GM21367 (cell line): ENCODE data around the gene WHRN.
A peak's percentile ranks its signal among the peaks of the same experiment; 100 is the strongest.

Source experiments
- ATAC-seq: cut with Tn5 transposase; IDR thresholded peaks from one replicate; pipeline ENCODE4 v1.9.1; 2021; ENCODE audit not compliant: unreplicated experiment

WHRN gene

DNA sequence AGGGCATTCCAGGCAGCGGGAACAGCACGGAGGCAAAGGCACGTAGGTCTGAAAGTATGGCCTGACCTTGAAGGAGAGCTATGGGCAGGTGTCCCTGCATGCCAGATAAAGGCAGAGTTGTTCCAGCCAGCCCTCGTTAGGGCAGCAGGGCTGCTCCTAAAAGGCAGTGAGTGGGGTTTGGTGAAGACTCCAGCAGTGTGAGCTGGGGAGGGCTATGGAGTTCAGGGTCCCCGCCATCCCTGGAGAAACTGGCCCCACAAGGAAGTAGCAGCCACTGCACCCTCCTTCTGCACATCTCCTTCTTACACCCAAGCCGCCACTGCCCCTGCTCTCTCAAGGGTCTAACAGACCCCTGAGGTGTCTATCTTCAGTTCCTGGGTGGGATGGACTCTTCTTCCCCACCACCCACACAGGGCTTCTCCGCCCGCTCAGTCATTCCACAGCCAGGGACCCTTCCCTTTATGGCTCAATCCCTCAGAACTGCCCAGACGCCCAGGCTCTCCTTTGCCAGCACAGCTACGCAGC is 118.8 kb downstream of the WHRN start:
- ATAC-seq, result no peak

DNA sequence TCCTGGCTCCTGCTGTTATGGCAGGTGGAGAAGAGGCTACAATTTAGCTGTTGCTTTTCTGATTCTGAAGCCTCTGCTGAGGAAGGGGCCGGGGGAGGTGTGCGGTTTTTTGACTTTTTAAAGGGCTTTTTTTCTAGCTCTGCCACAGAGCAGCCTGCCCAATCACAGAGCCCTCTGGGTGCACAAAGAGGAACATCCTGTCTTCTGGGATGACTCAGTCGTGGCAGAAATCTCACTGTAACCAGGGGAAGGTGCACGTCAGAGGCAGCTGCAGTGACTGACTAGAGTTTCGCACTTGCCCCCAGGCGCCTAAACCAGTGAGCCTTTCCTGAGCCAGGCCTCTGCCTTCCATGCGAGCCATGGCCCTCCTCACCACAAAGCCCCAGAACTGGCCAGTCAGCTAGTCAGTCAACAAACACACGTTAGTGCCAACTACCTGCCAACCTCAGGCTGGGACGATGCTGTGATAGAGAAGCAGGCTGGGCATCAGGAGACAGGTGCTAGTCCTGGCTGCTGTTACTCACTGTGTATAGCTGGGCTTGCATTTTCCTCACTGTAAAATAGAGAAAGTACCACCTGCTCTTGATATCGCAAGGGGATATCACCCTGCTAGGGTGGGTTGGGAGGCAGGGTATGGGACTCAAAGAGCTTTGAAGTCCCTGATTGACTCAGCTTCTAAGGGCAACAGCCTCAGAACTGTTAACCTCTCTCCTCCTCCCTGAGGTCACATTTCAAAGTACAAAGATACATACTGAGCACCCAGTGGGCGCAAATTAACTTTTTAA is 119.7 kb downstream of the WHRN start:
- ATAC-seq, result peak; percentile 84

DNA sequence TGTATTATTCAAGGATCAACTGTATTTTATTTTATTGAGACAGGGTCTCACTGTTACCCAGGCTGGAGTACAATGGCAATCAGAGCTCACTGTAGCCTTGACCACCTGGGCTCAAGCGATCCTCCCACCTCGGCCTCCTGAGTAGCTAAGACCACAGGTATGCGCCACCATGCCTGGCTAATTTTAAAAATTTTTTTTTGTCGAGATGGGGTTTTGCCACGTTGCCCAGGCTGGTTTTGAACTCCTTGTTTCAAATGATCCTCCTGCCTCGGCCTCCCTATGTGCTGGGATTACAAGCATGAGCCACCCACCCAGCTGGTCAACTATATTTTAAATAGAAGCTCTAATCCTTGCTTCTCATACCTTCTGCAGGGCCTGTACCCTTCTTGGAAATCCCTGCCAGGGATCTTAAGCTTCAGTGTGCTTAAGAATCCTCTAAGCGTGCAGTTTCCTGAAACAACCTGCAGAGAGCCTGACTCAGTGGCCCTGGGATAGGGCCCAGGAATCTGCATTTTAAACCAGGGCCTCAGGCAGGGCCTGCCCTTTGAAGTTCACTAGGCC is 120.4 kb downstream of the WHRN start:
- ATAC-seq, result no peak

DNA sequence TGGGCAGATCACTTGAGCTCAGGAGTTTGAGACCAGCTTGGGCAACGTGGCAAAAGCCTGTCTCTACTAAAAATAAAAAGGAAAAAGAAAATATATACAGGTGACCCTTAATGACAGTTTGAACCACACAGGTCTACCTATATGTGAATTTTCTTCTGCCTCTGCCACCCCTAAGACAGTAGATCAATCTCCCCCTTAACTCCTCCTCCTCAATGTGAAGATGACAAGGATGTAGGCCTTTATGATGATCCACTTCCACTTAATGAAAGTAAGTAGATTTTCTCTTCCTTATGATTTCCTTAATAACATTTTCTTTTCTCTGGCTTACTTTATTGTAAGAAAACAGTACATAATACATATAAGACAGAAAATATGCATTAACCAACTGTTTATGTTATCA is 120.9 kb downstream of the WHRN start:
- ATAC-seq, result no peak

DNA sequence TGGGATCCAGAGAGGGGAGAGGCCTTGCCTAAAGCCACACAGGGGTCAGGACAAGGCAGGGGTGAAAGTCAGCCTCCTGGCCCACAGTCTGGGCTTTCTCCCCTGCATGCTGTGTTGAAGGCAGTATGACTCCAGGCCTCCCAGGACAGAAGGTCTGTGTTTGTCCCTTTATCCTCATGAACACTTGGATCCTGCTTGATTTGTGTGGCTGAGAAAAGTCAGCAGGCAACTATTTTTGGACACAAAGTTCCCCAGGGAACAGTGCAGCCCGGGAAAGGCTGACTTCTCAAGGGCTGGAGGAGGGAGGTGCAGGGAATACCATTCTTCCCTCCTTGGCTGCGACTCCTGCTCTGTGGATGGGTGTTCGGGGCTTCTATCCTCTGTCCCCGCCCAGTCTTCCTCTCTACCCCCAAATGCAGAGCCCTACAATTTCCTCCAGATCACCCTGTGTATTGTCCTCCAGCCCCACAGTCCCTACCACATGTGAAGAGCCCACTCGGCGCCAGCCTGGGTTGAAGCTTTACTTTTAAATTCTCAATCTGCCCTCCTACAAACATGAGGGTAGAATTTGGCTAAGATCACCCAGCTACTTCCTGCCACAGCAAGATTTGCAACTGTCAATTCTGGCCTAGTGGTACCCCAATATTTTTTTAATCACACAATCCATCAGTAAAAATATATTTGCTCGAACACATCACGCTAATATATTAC is 121.6 kb downstream of the WHRN start:
- ATAC-seq, result no peak

DNA sequence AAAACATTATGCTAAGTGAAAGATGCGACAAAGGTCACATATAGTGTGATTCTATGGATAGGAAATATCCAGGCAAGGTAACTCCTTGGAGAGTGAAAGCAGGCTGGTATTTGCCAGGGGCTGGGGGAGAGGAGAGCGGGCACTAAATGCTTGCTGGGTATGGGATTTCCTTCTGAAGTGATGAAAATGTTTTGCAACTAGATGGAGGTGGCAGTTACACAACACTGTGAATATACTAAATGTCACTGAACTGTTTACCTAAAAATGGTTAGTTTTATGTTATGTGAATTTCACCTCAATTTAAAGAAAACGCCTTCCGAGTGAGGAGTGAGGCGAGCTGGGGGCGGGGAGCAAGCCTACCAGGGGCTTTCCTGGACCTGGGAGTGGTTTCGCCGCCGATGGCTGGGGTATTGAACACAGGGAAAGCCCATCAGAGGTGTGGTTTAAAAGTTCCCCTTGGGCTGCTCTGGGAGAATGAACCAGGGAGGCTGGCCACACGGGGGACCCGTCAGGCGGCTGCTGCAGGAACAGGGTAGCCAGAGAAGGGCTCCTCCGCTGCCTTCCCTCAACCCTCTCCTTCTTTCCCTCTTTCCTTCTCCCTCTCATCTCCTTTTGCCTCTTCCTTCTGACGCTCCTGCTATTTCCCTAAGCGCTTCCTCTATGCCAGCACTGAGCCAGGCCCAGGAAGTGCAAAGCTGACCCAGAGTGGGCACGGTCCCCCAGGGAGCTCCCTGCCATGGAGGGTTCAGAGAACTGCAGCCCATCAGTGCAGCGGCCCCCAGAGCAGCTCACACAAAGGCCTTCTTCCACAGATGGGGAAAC is 122.4 kb downstream of the WHRN start:
- peak; percentile 12 for ATAC-seq

DNA sequence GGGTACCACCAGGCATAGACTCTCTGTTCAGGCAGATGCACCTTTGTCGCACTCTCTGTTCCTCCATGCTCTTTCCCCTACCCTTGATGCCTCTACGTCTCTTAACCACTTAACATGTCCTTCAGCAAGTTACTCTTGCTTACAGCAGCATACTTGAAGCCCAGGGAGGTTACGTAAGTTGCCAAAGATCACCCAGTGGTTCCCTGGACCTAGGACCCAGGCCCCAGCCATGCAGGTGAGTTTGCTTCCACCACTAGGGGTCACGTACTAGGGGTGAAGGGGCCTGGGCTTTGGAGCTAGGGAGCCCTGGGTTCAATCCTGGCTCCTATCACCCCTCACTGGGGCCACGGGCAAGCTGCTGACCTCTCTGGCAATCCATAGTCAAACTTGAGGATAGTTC is 126.4 kb downstream of the WHRN start:
- ATAC-seq, result no peak

DNA sequence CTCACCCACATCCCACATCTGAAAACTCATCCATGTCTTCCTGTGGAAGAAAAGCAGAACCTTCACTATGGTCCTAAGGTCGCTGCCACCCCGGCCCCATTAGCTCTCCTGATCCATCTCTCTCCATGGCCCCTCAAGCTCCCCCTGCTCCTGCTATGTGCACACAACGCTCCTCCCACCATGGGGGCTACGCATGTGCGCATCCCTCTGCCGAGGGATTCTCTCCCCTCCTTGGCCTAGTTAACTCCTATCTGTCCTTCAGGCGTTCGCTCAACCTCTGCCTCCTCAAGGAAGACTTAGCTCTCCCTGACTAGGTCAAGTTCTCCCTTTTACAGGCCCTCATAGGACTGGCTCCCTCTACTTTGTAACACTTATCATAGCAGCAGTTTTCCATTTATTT is 127.3 kb downstream of the WHRN start:
- ATAC-seq, result no peak

DNA sequence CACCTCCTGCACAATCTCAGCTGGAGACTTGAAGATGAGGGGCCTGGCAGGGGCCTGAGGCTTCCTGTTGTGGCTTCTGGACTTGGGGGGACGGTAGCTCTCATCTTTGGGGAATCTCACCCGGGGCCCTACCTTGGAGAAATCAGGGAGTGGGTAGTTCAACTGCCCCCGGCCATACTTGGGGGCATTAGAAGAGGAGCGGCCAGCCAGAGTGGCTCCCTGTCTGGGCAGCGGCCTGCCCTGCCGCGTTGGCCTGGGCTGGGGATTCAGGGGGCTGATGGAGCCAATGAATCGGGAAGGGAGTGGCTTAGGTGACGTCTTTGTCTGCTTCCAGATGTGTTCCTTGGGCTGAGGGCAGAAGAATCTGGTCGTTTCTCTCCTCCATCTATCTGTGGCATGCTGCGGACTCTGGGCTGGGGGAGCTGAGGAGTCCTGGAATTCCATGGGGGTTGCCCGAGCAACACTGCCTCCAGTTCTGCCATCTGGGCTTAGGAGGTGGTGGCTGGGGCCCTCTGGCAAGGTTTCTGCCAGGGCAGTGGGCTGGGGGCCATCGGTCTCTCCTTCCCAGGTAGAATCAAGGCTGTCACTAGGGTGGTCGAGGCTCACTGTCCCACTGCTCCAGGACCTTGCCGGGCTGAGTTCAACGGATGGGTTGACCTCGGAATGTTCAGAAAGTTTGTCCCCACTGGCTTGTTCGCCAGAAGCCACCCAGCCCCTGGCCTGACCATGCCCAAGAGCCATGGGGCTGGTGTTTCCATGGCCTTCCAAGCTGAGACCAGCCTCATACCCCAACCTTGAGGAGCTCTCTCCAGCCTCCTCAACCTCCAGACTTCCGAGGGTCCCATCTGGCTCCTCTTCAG is 128.5 kb downstream of the WHRN start:
- no peak for ATAC-seq

DNA sequence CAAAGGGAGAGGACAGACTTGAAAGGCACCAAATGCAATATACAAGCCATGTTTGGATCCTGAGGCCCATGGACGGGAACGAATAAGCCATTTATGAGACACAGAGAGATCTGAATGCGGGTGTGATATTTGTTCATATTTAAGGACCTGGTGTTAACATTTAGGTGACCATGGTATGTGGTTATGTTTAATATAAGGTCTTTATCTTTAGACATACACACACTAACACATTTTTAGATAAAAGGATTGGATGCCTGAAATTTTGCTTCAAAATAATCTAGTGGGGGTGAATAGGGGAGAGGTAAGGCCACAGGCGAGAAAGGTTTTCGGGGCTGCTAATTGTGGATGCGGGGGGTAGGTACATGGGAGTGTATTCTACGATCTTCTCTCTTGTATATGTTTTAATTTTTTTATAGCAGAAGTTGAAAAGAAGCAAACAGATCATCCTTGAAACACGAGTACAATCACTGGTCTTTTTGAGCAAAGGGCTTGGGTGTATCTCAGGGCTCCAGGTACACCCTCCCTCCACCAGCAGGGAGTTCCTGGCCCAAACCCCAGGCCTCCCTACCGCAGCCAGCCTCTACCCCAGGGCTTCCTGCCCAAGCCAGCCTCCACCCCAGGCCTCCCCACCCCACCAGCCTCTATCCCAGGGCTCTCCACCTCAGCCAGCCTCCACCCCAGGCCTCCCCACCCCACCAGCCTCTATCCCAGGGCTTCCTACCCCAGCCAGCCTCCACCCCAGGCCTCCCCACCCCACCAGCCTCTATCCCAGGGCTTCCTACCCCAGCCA is 129.7 kb downstream of the WHRN start:
- ATAC-seq, result no peak

DNA sequence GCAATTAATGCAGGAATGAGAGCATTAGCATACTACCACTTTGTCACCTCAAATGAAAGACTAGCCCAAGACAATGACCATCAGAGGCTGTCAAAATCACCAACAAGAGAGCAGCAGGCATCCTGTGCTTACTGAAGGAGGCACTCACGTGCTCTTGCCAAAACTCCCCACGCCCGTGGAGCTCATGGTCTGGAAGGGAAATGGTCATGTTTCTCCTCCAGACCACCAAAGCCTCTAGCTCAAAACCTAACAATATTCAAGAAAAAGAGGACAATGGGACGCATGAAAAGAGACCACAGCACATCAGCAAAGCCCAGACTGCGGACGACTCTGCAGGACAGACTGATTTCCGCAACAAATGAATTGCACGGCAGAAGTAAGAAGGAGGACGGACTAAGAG is 130.3 kb downstream of the WHRN start:
- ATAC-seq, result no peak

DNA sequence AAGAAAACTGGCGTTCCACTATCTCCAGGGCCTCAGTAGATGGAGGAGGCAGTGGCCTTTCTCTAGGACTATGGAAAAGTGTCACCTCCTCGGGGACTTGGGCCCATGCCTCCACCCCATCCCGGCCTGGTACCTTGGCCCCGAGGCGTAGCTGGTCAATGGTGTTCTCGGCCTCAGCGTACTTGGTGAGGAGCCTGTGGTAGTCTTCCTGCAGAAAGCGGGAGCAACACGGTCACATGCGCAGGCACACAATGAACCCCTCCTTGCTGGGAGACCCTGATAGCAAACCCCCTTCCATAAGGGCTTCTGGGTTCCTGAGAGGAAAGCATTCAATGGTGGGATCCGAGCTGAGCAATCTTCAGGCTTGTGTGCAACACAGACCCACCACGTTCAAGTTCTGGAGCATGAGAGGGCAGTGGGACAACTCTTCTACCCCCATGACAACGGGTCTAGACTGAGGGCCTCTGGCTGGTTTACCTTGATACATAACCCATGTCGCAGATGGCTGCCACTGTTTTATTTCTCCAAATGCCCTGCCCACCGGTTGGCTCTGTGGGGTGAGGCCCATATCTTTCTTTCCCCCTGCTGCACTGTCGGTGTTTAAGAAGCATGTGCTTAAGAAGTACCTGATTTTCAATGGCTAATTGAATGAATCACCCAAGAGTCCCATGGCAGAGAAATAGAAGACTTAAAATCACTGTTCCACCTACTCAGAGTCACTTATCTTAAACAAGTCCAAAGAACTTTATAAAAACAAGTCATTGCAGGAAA is 131.1 kb downstream of the WHRN start:
- ATAC-seq, result no peak

DNA sequence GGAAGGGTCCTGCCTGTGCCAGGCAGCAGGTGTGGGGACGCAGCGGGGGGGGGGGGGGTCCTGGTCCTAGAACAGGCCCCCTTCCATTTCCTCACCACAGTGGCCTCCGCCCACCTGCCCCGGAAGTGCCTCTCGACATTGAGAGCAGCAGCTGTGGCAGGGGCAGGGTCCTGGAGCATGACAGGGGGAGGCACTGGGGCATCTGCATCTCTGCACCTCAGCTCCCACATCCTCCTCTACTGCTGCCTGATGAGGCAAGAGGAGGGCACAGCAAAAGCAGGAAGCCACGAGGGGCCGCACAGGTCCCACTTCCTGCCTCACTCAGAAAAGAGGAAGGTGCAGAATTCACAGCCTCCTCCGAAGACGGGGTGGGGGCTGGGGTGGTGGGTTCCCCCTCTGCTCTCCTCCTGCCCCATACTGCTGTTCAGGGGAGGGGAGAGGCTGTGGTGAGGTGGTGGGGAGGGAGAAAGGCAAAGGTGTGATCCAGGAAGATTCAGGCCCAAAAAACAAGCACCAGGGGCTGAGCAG is 132.3 kb downstream of the WHRN start:
- ATAC-seq, result peak; percentile 91

DNA sequence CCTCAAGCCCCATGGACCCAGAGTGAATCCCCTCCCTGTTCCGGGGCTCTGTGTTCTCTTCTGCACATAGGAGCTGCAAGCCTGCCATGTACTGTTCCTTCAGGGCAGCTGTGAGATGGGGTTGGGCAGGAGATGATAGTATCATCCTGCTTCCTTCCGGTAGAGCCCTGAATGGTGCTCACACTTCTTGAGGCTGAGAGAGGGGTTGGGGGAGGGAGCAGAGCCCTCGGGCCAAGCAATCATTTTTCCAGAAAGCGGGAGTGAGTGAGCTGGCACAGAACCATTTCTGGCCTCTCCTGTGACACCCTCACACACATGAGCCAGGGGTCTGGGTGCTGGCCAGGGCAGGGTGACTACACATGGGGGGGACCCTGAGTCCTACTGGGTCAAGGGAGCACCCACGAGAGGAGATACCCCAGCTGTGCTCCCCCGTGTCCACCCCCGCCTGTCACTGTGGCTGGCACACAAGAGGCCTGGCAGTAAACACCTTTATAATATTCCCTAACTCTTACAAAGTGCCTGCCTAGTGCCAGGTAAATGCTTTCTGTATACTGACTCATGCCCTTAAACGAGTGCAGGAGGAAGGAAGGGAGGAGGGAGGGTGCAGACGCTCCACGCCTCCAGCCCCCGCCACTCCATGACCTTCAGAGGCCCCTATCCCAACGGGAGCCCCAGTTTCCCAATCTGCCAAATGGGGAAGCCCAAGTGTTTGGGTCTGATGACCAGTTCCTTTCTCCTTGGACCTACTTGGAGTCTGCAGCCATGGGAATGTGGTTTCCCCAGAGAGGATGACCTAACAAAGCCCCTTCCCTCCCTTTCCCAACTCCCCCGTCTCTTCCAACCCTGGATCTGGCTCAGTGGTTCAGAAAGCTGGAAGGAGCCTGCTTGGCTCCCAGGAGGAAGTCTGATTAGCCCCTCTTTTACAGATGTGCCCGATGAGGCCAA is 133.0 kb downstream of the WHRN start:
- peak; percentile 34 for ATAC-seq

DNA sequence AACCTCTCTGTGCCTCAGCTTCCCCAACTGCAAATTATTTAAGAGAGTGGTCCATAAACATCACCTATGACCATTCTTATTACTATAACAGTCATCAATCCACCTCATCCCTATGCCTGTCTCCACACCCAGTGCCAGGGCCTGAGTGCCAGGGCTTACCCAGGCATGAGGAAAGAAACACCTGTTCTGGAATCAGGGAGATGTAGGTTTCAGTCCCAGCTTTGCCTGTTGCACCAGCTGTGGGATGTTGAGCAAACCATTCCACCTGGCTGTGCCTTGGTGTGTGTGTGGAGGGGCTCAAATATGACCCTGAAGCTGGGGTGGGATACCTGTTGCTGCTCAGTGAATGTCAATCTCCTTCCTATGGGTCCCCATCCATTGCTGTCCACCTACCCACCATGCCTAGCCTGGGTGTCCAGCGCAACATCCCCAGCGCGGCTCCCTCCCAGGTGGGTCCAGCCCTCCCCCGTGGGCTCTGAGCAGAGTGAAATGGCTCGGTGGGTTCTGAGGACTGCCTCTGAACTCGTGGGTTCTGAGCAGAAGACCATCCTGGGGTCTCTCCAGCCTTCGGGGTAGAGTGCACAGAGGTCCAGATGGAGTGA is 133.8 kb downstream of the WHRN start:
- ATAC-seq, result no peak

DNA sequence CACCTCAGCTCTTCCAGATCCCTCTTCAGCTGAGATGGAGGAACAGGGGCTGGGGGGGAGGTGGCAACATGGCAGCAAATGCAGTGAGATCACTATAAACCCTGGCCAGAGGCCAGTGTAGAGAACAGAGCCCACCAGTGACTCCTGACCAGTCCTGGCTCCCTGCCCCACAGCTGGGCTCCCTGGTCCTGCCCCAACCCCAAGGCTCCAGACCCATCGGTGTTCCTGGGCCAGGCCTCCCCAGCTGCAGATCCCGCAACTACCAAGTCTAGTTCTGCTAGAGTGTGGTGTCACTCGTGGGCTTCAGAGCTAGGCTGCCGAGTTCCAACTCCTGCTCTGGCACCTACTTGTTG is 134.3 kb downstream of the WHRN start:
- no peak for ATAC-seq
